Activated naive CD8-positive, alpha-beta T cell treated with anti-CD3 and anti-CD28 coated beads, Interleukin-2, amount 50 U/mL, for 24 hours (primary cell): Measurements from ENCODE around the gene AGXT.

Experiments
- ATAC-seq: fragments of 150-1000 bp; cut with Tn5 transposase; one replicate; pipeline ENCODE4 v1.10.0; 2021
- DNase-seq: peaks from one replicate; pipeline ENCODE4 v3.0.0; 2021
- H3K27ac Mint-ChIP-seq: one replicate; pipeline ENCODE4 v1.8.0; 2021; ENCODE audit warnings: mild to moderate bottlenecking, mixed read lengths
- H3K27me3 Mint-ChIP-seq: one replicate; pipeline ENCODE4 v1.8.0; 2021; ENCODE audit warnings: mixed read lengths
- H3K36me3 Mint-ChIP-seq: one replicate; pipeline ENCODE4 v1.8.0; 2021; ENCODE audit warnings: low read depth, mixed read lengths
- H3K4me1 Mint-ChIP-seq: one replicate; pipeline ENCODE4 v1.8.0; 2021; ENCODE audit warnings: mixed read lengths
- H3K4me3 Mint-ChIP-seq: one replicate; pipeline ENCODE4 v1.8.0; 2021; ENCODE audit warnings: mild to moderate bottlenecking, moderate library complexity, mixed read lengths
- H3K9me3 Mint-ChIP-seq: one replicate; pipeline ENCODE4 v1.8.0; 2021; ENCODE audit warnings: mixed read lengths

Gene AGXT

DNA sequence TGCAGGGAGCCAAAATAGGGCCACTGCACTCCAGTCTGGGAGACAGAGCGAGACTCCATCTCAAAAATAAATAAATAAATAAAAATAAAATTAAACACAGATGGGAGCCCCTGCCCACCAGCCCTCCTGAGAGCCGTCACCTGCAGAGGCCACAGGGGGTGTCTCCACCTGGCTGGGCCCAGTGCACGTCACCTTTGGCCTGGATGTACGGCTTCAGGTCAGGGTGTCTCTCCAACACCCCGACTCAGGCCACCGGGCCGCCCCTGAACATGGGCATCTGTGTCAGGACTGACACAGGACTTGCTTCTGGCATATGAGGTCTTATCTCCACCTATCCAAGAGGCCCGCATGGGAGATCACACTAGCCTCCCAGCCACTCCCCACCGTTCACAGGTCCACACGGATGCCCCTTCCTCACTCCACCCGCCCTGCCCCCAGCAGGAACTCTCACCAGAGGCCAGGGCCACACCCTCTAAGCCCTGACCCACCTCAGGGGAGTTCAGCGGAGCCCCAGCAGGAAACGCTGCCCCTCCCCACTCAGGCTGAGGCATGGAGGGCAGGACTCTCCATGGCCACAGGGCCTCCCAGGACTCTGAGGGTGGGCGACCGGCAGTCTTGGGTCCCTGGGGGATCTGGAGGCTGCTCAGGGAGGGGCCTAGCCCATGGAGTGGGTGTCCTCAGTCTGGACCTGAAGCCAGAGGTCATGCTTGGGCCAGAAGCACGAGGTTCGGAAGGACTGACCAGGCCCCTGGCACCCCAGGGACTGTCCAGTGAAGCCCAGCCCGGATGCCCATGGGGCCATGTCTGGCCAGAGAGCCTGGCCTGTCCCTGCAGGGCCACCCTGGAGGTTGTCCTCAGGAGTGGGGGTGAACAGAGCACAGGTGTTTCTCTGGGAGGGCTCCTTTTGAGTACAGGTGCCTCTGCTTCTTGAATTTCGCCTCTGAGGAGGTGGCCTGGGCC, 35.9 kb downstream of the AGXT start:
- no peak overlapping the region for H3K27ac Mint-ChIP-seq
- no peaks in the 10 kb centered on the region for H3K27me3 Mint-ChIP-seq
- DNase-seq (no peak), ATAC-seq (no peak)
- H3K36me3 Mint-ChIP-seq, result no peaks in the 10 kb centered on the region
- no peak overlapping the region for H3K4me3 Mint-ChIP-seq
- H3K9me3 Mint-ChIP-seq, result no peaks in the 10 kb centered on the region
- no peaks in the 10 kb centered on the region for H3K4me1 Mint-ChIP-seq

DNA sequence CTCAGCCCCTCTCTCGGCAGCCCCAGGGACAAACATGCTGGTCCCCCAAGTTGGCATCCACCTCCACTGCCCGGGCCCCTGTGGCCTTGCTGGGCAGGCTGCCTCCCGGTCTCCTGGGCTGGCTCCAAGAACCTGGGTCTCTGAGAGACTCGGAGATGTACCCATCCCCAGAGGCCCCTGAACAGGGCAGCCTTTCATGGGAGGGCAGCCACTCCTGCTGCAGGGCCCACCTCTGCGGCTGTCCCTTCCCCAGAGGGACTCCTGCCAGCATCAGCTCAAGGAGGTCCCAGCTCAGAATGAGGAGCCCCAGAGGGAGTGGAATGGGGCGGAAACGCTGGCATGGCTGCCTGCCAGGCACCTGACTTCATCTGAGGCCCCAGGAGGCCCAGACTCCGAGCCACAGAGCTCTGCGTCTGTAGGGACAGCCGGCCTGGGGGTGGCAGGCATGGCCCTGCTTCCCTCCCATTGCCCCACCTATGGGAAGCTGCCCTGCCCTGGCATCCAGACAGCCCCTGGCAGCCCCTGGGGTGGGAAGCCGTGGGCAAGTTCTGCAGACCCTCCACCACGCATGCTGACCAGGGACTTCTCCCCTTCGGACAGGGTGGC, 36.7 kb downstream of the AGXT start:
- H3K27me3 Mint-ChIP-seq, result no peaks in the 10 kb centered on the region
- no peak overlapping the region for H3K4me3 Mint-ChIP-seq
- DNase-seq (no peak), ATAC-seq (peak; percentile 9)
- no peaks in the 10 kb centered on the region for H3K9me3 Mint-ChIP-seq
- no peaks in the 10 kb centered on the region for H3K36me3 Mint-ChIP-seq
- no peak overlapping the region for H3K27ac Mint-ChIP-seq
- no peaks in the 10 kb centered on the region for H3K4me1 Mint-ChIP-seq

GRCh38 chr2:240906141-240906910, 37.7 kb downstream of the AGXT start, which contains the start of gene CROCC2:
Gene CROCC2 (plus strand): TSS chr2:240906336. CDS start chr2:240906514, 178 bp downstream.
- H3K4me3 Mint-ChIP-seq, result no peak within 1 kb of the TSS
- DNase-seq, result no peak
- no peak for ATAC-seq
- H3K27me3 Mint-ChIP-seq, result no peaks in the 10 kb centered on the region
- no peaks in the 10 kb centered on the region for H3K4me1 Mint-ChIP-seq
- H3K36me3 Mint-ChIP-seq, result no peaks in the 10 kb centered on the region
- no peaks in the 10 kb centered on the region for H3K9me3 Mint-ChIP-seq
- H3K27ac Mint-ChIP-seq, result no peak within 1 kb of the TSS

- peaks cover 5% of the 10 kb centered on the region for H3K27me3 Mint-ChIP-seq
- no peaks in the 10 kb centered on the region for H3K9me3 Mint-ChIP-seq
- DNase-seq (no peak), ATAC-seq (no peak)
- no peak overlapping the region for H3K27ac Mint-ChIP-seq
- H3K36me3 Mint-ChIP-seq, result no peaks in the 10 kb centered on the region
- H3K4me1 Mint-ChIP-seq, result no peaks in the 10 kb centered on the region
- H3K4me3 Mint-ChIP-seq, result no peak overlapping the region
Observed at GRCh38 chr2:240906911-240907590, 38.4 kb downstream of the AGXT start.

DNA sequence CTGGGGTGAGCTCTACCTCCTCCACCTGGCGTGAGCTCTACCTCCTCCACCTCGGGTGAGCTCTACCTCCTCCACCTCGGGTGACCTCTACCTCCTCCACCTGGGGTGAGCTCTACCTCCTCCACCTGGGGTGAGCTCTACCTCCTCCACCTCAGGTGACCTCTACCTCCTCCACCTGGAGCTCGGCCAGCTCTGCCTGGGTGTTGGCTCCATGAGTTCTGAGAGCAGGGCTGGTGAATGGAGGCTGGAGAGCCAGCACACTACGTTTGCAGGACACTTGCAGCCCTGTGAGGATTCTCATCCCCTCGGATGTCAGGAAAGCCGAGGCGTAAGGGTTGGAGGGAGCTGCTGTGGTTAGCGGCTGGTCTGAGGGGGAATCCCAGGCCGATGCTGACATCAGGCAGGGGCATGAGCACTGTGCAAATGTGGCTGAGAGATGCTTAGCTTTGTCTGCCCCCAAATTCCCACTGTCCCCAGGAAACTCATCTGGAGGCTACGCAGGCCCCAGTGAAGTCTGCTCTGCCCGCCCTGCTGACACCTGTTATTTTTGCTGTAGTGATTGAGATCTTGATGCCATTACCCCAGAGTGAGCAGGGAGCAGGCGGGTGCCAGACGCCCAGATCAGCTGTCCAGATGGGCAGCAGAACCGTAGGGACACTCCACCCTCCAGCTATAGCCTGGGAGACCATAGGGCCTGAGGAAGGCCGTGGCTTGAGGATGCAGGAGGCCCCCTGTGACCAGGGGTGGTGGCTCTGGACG, 40.8 kb downstream of the AGXT start:
- H3K27ac Mint-ChIP-seq, result no peak overlapping the region
- no peak for DNase-seq
- ATAC-seq, result no peak
- no peaks in the 10 kb centered on the region for H3K36me3 Mint-ChIP-seq
- H3K4me1 Mint-ChIP-seq, result no peaks in the 10 kb centered on the region
- H3K4me3 Mint-ChIP-seq, result no peak overlapping the region
- peaks cover 5% of the 10 kb centered on the region for H3K27me3 Mint-ChIP-seq
- H3K9me3 Mint-ChIP-seq, result no peaks in the 10 kb centered on the region

DNA sequence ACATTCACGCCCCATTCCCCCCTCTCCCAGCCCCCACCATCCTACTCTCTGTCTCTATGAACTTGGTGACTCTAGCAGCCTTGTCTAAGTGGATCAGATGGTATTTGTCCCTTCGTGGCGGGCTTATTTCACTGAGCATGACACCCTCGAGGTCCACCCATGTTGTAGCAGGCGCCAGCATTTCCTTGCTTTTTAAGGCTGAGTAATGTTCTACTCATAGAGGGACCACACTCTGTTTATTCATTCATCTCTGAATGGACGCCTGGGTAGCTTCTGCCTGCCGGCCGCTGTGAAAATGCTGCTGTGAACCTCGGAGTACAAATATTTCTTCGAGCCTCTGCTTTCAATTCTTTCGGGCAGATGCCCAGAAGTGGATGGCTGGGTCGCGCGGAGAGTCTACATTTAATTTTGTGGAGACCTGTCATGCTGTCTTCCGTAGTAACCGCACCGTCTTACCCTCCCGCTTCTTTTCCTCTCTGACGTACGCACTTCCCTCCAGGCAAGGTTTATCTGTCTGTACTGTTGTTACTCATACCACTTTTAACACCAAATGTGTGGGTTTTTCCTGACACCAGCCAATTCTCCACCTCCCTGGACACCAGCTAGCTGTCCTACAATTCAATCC, 43.1 kb downstream of the AGXT start:
- Mint-ChIP-seq H3K4me3 (no peak overlapping the region), H3K27me3 (peaks cover 5% of the 10 kb centered on the region), H3K4me1 (no peaks in the 10 kb centered on the region), H3K36me3 (no peaks in the 10 kb centered on the region), H3K27ac (no peak overlapping the region), H3K9me3 (no peaks in the 10 kb centered on the region)
- DNase-seq, result no peak
- ATAC-seq, result no peak

DNA sequence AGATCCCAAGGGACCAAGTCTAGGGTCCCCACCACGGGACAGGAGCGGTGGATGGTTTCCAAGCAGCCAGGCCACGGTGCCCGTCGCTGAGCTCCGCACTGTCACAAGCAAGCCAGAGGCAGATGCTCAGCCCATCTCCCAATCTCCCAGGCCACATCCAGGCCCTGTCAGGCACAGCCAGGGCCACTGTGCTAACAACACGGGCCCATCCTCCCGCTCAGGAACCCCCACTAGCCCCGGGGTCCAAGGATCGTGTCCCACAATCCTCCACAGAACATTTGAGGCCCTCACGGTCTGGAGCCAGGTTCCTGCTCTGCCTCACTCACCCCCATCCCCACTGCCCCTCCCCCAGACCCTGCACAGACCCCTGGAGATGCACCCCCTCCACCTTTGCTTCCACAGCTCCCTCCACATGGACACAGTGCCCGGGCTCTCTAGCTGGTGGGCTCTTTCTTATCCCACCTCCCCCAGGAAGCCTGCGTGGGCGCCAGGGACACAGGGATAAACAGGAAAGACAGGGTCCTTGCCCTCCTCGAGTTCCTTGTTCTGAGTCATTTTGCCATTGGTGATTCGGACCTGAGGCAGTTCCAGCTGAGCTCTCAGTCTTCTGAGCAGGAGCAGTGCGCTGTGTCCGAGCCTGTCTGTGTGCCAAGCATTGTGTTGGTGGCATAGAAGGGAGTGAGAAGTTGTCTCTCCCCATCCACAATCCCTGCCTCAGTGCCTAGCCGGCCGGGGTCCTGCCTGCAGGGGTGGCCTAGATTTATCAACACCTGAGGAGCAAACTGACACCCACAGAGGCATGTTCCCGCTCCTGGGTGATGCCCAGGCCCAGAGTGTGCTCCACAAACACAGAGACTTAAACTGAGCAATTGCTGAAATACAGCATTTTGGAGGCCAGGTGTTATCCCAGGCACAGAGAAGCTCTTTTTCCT, 44.5 kb downstream of the AGXT start:
- ATAC-seq (no peak), DNase-seq (no peak)
- H3K9me3 Mint-ChIP-seq, result no peaks in the 10 kb centered on the region
- no peak overlapping the region for H3K27ac Mint-ChIP-seq
- no peaks in the 10 kb centered on the region for H3K36me3 Mint-ChIP-seq
- H3K4me3 Mint-ChIP-seq, result no peak overlapping the region
- H3K27me3 Mint-ChIP-seq, result peaks cover 5% of the 10 kb centered on the region
- no peaks in the 10 kb centered on the region for H3K4me1 Mint-ChIP-seq

DNA sequence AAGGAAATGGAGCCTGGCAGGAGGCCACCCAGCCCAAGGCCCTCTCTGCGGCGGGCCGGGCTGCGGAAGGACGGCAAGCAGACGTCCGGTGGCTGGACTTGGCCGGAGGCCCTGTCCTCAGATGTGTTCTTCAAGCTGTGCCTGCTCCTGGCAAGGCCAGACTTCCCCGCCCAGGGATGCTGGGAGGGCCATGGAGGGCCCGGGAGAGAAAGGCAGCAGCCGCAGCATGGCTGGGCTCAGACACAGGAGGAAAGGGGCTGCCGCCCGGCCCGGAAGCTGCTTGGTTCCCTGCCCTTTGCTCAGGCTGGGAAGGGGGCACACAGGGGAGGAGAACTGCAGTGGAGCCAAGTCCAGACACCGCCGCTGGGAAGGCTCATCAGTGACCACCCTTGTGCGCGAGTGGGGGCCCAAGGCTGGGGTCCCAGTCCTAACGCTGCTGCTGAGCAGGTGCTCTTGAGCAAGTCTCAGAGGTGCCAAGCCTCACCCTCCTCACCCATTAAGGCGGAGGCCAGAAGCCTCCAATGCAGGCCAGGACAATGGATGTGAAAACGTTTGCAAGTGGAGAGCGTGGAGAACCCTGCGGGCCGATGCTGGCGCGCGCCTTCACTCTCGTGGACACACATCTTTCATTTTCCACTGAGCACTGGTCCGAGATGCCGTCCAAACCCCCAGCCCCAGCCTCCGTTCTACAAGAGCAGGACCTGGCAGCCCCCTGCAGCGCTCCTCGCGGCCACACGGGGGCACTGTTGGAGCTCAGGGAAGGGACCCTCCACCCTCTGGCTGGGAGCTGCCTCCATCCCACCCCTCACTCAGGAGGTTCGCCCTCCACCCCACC, 45.4 kb downstream of the AGXT start:
- H3K4me3 Mint-ChIP-seq, result no peak overlapping the region
- H3K27me3 Mint-ChIP-seq, result peaks cover 5% of the 10 kb centered on the region
- DNase-seq (peak; percentile 81), ATAC-seq (no peak)
- no peaks in the 10 kb centered on the region for H3K4me1 Mint-ChIP-seq
- H3K36me3 Mint-ChIP-seq, result no peaks in the 10 kb centered on the region
- no peak overlapping the region for H3K27ac Mint-ChIP-seq
- no peaks in the 10 kb centered on the region for H3K9me3 Mint-ChIP-seq

GRCh38 chr2:240914645-240915525, 46.3 kb downstream of the AGXT start:
- no peak overlapping the region for H3K27ac Mint-ChIP-seq

DNA sequence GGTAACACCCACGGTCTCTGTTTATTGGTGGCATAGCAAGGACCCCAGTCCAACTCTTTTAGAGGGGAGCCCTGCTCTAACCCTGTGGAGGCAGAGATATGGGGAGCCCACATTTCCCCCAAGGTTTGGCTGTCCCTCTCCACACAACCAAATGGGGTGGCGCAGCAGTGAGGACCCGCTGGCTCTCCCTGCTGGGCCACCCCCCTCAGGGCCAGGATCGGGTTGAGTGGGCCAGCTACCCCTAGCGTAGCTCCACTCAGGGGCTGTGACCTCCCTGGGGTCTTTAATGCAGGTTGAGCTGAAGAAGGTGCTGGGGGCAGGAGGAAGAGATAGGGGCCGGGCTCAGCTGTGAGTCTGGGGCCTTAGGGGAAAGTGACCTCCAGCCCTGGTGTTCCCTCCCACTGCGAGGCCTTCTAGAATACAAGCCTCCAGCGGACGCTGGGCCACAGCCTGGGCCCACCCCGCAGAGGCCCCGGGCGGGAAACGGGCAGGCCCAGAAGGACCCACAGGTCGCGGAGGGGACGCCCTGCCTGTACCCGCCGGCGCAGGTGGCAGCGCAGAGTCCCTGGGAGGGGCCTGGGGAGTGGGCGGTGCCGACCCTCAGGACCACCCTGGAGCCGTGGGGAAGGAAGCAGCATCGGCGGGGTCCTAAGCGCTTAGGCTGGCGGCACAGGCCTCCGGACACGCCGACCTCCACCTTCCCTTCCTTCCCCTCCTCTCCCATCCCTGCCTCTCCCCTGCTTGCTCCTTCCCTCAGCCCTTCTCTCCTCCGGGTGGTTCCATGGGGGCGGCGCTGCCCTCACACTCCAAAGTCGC, 47.1 kb downstream of the AGXT start:
- ATAC-seq (no peak), DNase-seq (no peak)
- Mint-ChIP-seq H3K4me1 (no peaks in the 10 kb centered on the region), H3K4me3 (no peak overlapping the region), H3K27me3 (peaks cover 5% of the 10 kb centered on the region), H3K27ac (no peak overlapping the region), H3K36me3 (no peaks in the 10 kb centered on the region), H3K9me3 (no peaks in the 10 kb centered on the region)

More at GRCh38 chr2:240914645-240915525, 46.3 kb downstream of the AGXT start:
- Mint-ChIP-seq H3K4me1 (no peaks in the 10 kb centered on the region), H3K36me3 (no peaks in the 10 kb centered on the region), H3K9me3 (no peaks in the 10 kb centered on the region), H3K4me3 (no peak overlapping the region), H3K27me3 (peaks cover 5% of the 10 kb centered on the region)
- no peak for ATAC-seq
- no peak for DNase-seq
